ENCODE measurements around the gene KLHL29. TPM values are rescaled to one million over a fixed set of nuclear protein-coding genes. Genes with fewer than 3 reads are reported as not detected.
A peak's percentile ranks its signal among the peaks of the same experiment; 100 is the strongest.

The KLHL29 gene
- total RNA-seq, 1 donor from 2014 or later = 5.5 TPM

- H3K4me1 ChIP-seq (ENCODE audit: insufficient read depth, low read length) = peaks cover 11% of the 10 kb centered on the region
- Mint-ChIP-seq H3K36me3 (ENCODE audit: low read depth, unreplicated experiment) (peaks cover 3% of the 10 kb centered on the region), H3K27ac (ENCODE audit: unreplicated experiment) (no peak overlapping the region), H3K27me3 (ENCODE audit: low read depth, unreplicated experiment) (peaks cover 73% of the 10 kb centered on the region), H3K4me1 (ENCODE audit: low read depth, unreplicated experiment) (no peaks in the 10 kb centered on the region), H3K4me3 (ENCODE audit: unreplicated experiment) (peak overlapping the region; percentile 3), H3K9me3 (ENCODE audit: unreplicated experiment) (peaks cover 3% of the 10 kb centered on the region)
- no peaks in the 10 kb centered on the region for H3K36me3 ChIP-seq (ENCODE audit: insufficient read depth, low read length)
- no peaks in the 10 kb centered on the region for H3K79me2 ChIP-seq (ENCODE audit: insufficient read depth, low read length)
- H2AFZ ChIP-seq (ENCODE audit: low read depth, low read length) = no peak overlapping the region
- no peaks in the 10 kb centered on the region for H3K9me3 ChIP-seq (ENCODE audit: insufficient read depth, low read depth, low read length)
- FAIRE-seq (no peak), DNase-seq (ENCODE audit: low read depth) (no peak)
- peaks cover 4% of the 10 kb centered on the region for H3K27me3 ChIP-seq (ENCODE audit: insufficient read depth, low read length)
- H3K4me2 ChIP-seq (ENCODE audit: low read length) = no peak overlapping the region
- no peak overlapping the region for H3K4me3 ChIP-seq (ENCODE audit: insufficient read depth, low read depth, low read length)
- H3K9ac ChIP-seq (ENCODE audit: low read length) = no peak overlapping the region
- H3K27ac ChIP-seq (ENCODE audit: low read depth, low read length) = no peak overlapping the region
- TF ChIP-seq CTCF (IDR thresholded peaks at IDR 0.05; ENCODE audit: insufficient read depth, low read depth, low read length) (no peak), EZH2 (IDR thresholded peaks at IDR 0.05; ENCODE audit: insufficient read depth, low read length) (no peak)
- H4K20me1 ChIP-seq (ENCODE audit: insufficient read depth, low read length) = peaks cover 6% of the 10 kb centered on the region
Observed at GRCh38 chr2:23567161-23567756, 182.3 kb downstream of the KLHL29 start.

DNA sequence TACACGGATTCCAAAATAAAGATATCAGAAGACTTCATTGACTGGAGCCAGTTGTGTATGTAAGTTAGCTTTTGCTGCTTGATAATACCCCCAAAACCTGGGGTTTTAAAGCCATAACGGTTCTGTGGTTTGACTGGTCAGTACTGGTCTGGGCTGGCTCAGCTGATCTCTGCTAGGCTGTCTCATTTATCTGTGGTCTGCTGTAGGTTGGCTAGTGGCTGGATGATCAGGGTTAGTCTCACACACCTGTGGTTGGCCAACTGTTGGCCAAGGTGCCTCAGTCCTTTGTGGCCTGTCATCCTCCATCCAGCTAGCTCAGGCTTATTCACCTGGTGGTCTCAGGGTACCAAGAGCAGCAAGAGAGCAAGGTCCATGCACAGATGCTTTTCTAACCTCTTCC is 183.2 kb downstream of the KLHL29 start:
- Mint-ChIP-seq H3K27me3 (ENCODE audit: low read depth, unreplicated experiment) (peaks cover 74% of the 10 kb centered on the region), H3K9me3 (ENCODE audit: unreplicated experiment) (no peaks in the 10 kb centered on the region), H3K4me1 (ENCODE audit: low read depth, unreplicated experiment) (no peaks in the 10 kb centered on the region), H3K4me3 (ENCODE audit: unreplicated experiment) (no peak overlapping the region), H3K36me3 (ENCODE audit: low read depth, unreplicated experiment) (peaks cover 3% of the 10 kb centered on the region), H3K27ac (ENCODE audit: unreplicated experiment) (no peak overlapping the region)
- Histone ChIP-seq H3K9me3 (ENCODE audit: insufficient read depth, low read depth, low read length) (no peaks in the 10 kb centered on the region), H4K20me1 (ENCODE audit: insufficient read depth, low read length) (peaks cover 6% of the 10 kb centered on the region), H3K4me2 (ENCODE audit: low read length) (no peak overlapping the region), H3K27ac (ENCODE audit: low read depth, low read length) (no peak overlapping the region), H2AFZ (ENCODE audit: low read depth, low read length) (no peak overlapping the region), H3K27me3 (ENCODE audit: insufficient read depth, low read length) (peaks cover 4% of the 10 kb centered on the region), H3K36me3 (ENCODE audit: insufficient read depth, low read length) (no peaks in the 10 kb centered on the region), H3K79me2 (ENCODE audit: insufficient read depth, low read length) (no peaks in the 10 kb centered on the region), H3K4me1 (ENCODE audit: insufficient read depth, low read length) (peaks cover 11% of the 10 kb centered on the region), H3K9ac (ENCODE audit: low read length) (no peak overlapping the region), H3K4me3 (ENCODE audit: insufficient read depth, low read depth, low read length) (no peak overlapping the region)
- DNase-seq (ENCODE audit: low read depth) = no peak
- FAIRE-seq = no peak
- TF ChIP-seq EZH2 (IDR thresholded peaks at IDR 0.05; ENCODE audit: insufficient read depth, low read length) (no peak), CTCF (IDR thresholded peaks at IDR 0.05; ENCODE audit: insufficient read depth, low read depth, low read length) (no peak)

- no peaks in the 10 kb centered on the region for H3K9me3 Mint-ChIP-seq (ENCODE audit: unreplicated experiment)
- no peaks in the 10 kb centered on the region for H3K4me1 Mint-ChIP-seq (ENCODE audit: low read depth, unreplicated experiment)
- FAIRE-seq (no peak), DNase-seq (ENCODE audit: low read depth) (no peak)
- Histone ChIP-seq H3K4me1 (ENCODE audit: insufficient read depth, low read length) (peaks cover 6% of the 10 kb centered on the region), H4K20me1 (ENCODE audit: insufficient read depth, low read length) (peaks cover 6% of the 10 kb centered on the region), H3K27ac (ENCODE audit: low read depth, low read length) (no peak overlapping the region), H3K27me3 (ENCODE audit: insufficient read depth, low read length) (peaks cover 4% of the 10 kb centered on the region), H3K4me3 (ENCODE audit: insufficient read depth, low read depth, low read length) (no peak overlapping the region), H3K4me2 (ENCODE audit: low read length) (no peak overlapping the region), H3K9me3 (ENCODE audit: insufficient read depth, low read depth, low read length) (no peaks in the 10 kb centered on the region), H2AFZ (ENCODE audit: low read depth, low read length) (no peak overlapping the region), H3K79me2 (ENCODE audit: insufficient read depth, low read length) (no peaks in the 10 kb centered on the region), H3K9ac (ENCODE audit: low read length) (no peak overlapping the region), H3K36me3 (ENCODE audit: insufficient read depth, low read length) (no peaks in the 10 kb centered on the region)
- H3K36me3 Mint-ChIP-seq (ENCODE audit: low read depth, unreplicated experiment) = peaks cover 3% of the 10 kb centered on the region
- peaks cover 76% of the 10 kb centered on the region for H3K27me3 Mint-ChIP-seq (ENCODE audit: low read depth, unreplicated experiment)
- TF ChIP-seq EZH2 (IDR thresholded peaks at IDR 0.05; ENCODE audit: insufficient read depth, low read length) = no peak
- no peak for TF ChIP-seq CTCF (IDR thresholded peaks at IDR 0.05; ENCODE audit: insufficient read depth, low read depth, low read length)
- H3K27ac Mint-ChIP-seq (ENCODE audit: unreplicated experiment) = no peak overlapping the region
- H3K4me3 Mint-ChIP-seq (ENCODE audit: unreplicated experiment) = no peak overlapping the region
Observed at GRCh38 chr2:23568626-23569190, 183.7 kb downstream of the KLHL29 start.
